ENCODE measurements around the gene GSDMA. TPM values are rescaled to one million over a fixed set of nuclear protein-coding genes. Genes with fewer than 3 reads are reported as not detected.

GSDMA gene
- total RNA-seq (0.21 TPM), polyA plus RNA-seq (0.41 TPM)

- DNase-seq (ENCODE audit: extremely low spot score), result no peak
- Histone ChIP-seq H3K4me3 (ENCODE audit: low read depth, low read length) (no peak within 1 kb of the TSS), H3K4me1 (ENCODE audit: insufficient read depth) (no peaks in the 10 kb centered on the region), H3K36me3 (ENCODE audit: insufficient read depth) (no peaks in the 10 kb centered on the region), H3K27ac (ENCODE audit: low read depth) (no peak within 1 kb of the TSS)
- WGBS, result 58% methylated on average over 6 of the region's 6 CpGs
These were observed at the start of gene GSDMA for GRCh38 chr17:39962642-39963220. Gene GSDMA (plus strand): TSS chr17:39963004. CDS start chr17:39965688, 2,684 bp downstream.

- no peak for DNase-seq (ENCODE audit: extremely low spot score)
- Histone ChIP-seq H3K4me1 (ENCODE audit: insufficient read depth) (no peaks in the 10 kb centered on the region), H3K36me3 (ENCODE audit: insufficient read depth) (no peaks in the 10 kb centered on the region), H3K4me3 (ENCODE audit: low read depth, low read length) (no peak overlapping the region), H3K27ac (ENCODE audit: low read depth) (no peak overlapping the region)
- 87% methylated on average over 3 of the region's 3 CpGs for WGBS
These were observed 48.8 kb upstream of the GSDMA start for GRCh38 chr17:39913989-39914388.

GRCh38 chr17:39915559-39915958 lies 47.2 kb upstream of the GSDMA start:
- Histone ChIP-seq H3K36me3 (ENCODE audit: insufficient read depth) (no peaks in the 10 kb centered on the region), H3K4me3 (ENCODE audit: low read depth, low read length) (no peak overlapping the region), H3K27ac (ENCODE audit: low read depth) (no peak overlapping the region), H3K4me1 (ENCODE audit: insufficient read depth) (no peaks in the 10 kb centered on the region)
- WGBS, result 79% methylated on average over 4 of the region's 4 CpGs
- no peak for DNase-seq (ENCODE audit: extremely low spot score)

- no peak for DNase-seq (ENCODE audit: extremely low spot score)
- Histone ChIP-seq H3K36me3 (ENCODE audit: insufficient read depth) (peaks cover 4% of the 10 kb centered on the region), H3K4me3 (ENCODE audit: low read depth, low read length) (no peak overlapping the region), H3K4me1 (ENCODE audit: insufficient read depth) (no peaks in the 10 kb centered on the region), H3K27ac (ENCODE audit: low read depth) (no peak overlapping the region)
- 84% methylated on average over 7 of the region's 7 CpGs for WGBS
These were observed 45.9 kb upstream of the GSDMA start for GRCh38 chr17:39916918-39917317.

- no peak for DNase-seq (ENCODE audit: extremely low spot score)
- WGBS, result 94% methylated on average over 9 of the region's 9 CpGs
- Histone ChIP-seq H3K4me3 (ENCODE audit: low read depth, low read length) (no peak overlapping the region), H3K4me1 (ENCODE audit: insufficient read depth) (no peaks in the 10 kb centered on the region), H3K27ac (ENCODE audit: low read depth) (no peak overlapping the region), H3K36me3 (ENCODE audit: insufficient read depth) (peaks cover 8% of the 10 kb centered on the region)
These were observed 43.6 kb upstream of the GSDMA start for GRCh38 chr17:39919087-39919683.

GRCh38 chr17:39920218-39921210 lies 42.3 kb upstream of the GSDMA start:
- H3K27ac ChIP-seq (ENCODE audit: low read depth), result peak overlapping the region; percentile 18
- H3K36me3 ChIP-seq (ENCODE audit: insufficient read depth), result peaks cover 8% of the 10 kb centered on the region
- 76% methylated on average over 19 of the region's 19 CpGs for WGBS
- H3K4me1 ChIP-seq (ENCODE audit: insufficient read depth), result no peaks in the 10 kb centered on the region
- DNase-seq (ENCODE audit: extremely low spot score), result no peak
- no peak overlapping the region for H3K4me3 ChIP-seq (ENCODE audit: low read depth, low read length)

- H3K4me3 ChIP-seq (ENCODE audit: low read depth, low read length), result no peak overlapping the region
- no peaks in the 10 kb centered on the region for H3K4me1 ChIP-seq (ENCODE audit: insufficient read depth)
- DNase-seq (ENCODE audit: extremely low spot score), result no peak
- 68% methylated on average over 5 of the region's 5 CpGs for WGBS
- peak overlapping the region; percentile 18 for H3K27ac ChIP-seq (ENCODE audit: low read depth)
- peaks cover 8% of the 10 kb centered on the region for H3K36me3 ChIP-seq (ENCODE audit: insufficient read depth)
These were observed 41.5 kb upstream of the GSDMA start for GRCh38 chr17:39921323-39921722.

- Histone ChIP-seq H3K36me3 (ENCODE audit: insufficient read depth) (peaks cover 8% of the 10 kb centered on the region), H3K27ac (ENCODE audit: low read depth) (no peak overlapping the region), H3K4me1 (ENCODE audit: insufficient read depth) (no peaks in the 10 kb centered on the region), H3K4me3 (ENCODE audit: low read depth, low read length) (no peak overlapping the region)
- no peak for DNase-seq (ENCODE audit: extremely low spot score)
- 90% methylated on average over 6 of the region's 6 CpGs for WGBS
These were observed 40.8 kb upstream of the GSDMA start for GRCh38 chr17:39922006-39922405.

GRCh38 chr17:39923230-39923629 lies 39.6 kb upstream of the GSDMA start:
- peaks cover 8% of the 10 kb centered on the region for H3K36me3 ChIP-seq (ENCODE audit: insufficient read depth)
- DNase-seq (ENCODE audit: extremely low spot score), result no peak
- no peak overlapping the region for H3K27ac ChIP-seq (ENCODE audit: low read depth)
- 89% methylated on average over 6 of the region's 6 CpGs for WGBS
- no peak overlapping the region for H3K4me3 ChIP-seq (ENCODE audit: low read depth, low read length)
- no peaks in the 10 kb centered on the region for H3K4me1 ChIP-seq (ENCODE audit: insufficient read depth)

- H3K4me3 ChIP-seq (ENCODE audit: low read depth, low read length), result no peak overlapping the region
- no peak for DNase-seq (ENCODE audit: extremely low spot score)
- H3K27ac ChIP-seq (ENCODE audit: low read depth), result no peak overlapping the region
- H3K36me3 ChIP-seq (ENCODE audit: insufficient read depth), result peaks cover 8% of the 10 kb centered on the region
- peaks cover 4% of the 10 kb centered on the region for H3K4me1 ChIP-seq (ENCODE audit: insufficient read depth)
- 68% methylated on average over 17 of the region's 17 CpGs for WGBS
These were observed 38.7 kb upstream of the GSDMA start for GRCh38 chr17:39923836-39924690.

- 69% methylated on average over 3 of the region's 3 CpGs for WGBS
- DNase-seq (ENCODE audit: extremely low spot score), result no peak
- Histone ChIP-seq H3K36me3 (ENCODE audit: insufficient read depth) (peaks cover 8% of the 10 kb centered on the region), H3K4me1 (ENCODE audit: insufficient read depth) (peaks cover 4% of the 10 kb centered on the region), H3K4me3 (ENCODE audit: low read depth, low read length) (no peak overlapping the region), H3K27ac (ENCODE audit: low read depth) (no peak overlapping the region)
These were observed 38.1 kb upstream of the GSDMA start for GRCh38 chr17:39924691-39925055.

GRCh38 chr17:39925282-39926134 lies 37.3 kb upstream of the GSDMA start:
- 71% methylated on average over 11 of the region's 11 CpGs for WGBS
- Histone ChIP-seq H3K36me3 (ENCODE audit: insufficient read depth) (peaks cover 8% of the 10 kb centered on the region), H3K4me1 (ENCODE audit: insufficient read depth) (peaks cover 4% of the 10 kb centered on the region), H3K4me3 (ENCODE audit: low read depth, low read length) (no peak overlapping the region), H3K27ac (ENCODE audit: low read depth) (no peak overlapping the region)
- no peak for DNase-seq (ENCODE audit: extremely low spot score)

Measured in urinary bladder (tissue), 4 donors.